Measurements from ENCODE around the gene HK1.
"Not testable (repeated sequence)": the region's sequence is repeated elsewhere in the genome, so short reads cannot be mapped to it uniquely, and the experiment has no call there.

HK1 gene

GRCh38 chr10:69325637-69326523, 47.6 kb downstream of the HK1 start:
- not testable (repeated sequence) for H2BK5ac ChIP-seq (ENCODE audit: low read length); H3K36me3 ChIP-seq (ENCODE audit: control insufficient read depth, insufficient read depth, low read length); H3K27me3 ChIP-seq (ENCODE audit: insufficient read depth, low read length, poor library complexity); H3K4me2 ChIP-seq (ENCODE audit: low read length); H3K79me1 ChIP-seq (ENCODE audit: low read length); H4K5ac ChIP-seq (ENCODE audit: low read length); H3K23ac ChIP-seq (ENCODE audit: low read length); H2AK5ac ChIP-seq (ENCODE audit: low read length); H3K4me3 ChIP-seq (ENCODE audit: low read length); H4K8ac ChIP-seq (ENCODE audit: low read depth, low read length); H2BK15ac ChIP-seq (replicated peaks; ENCODE audit: low read depth)
- Histone ChIP-seq H3K4me1 (ENCODE audit: control insufficient read depth, low read depth, low read length) (peaks cover 33% of the 10 kb centered on the region), H3K27ac (ENCODE audit: low read depth, low read length) (peak overlapping the region; percentile 60), H3K4ac (ENCODE audit: low read depth, low read length) (peak overlapping the region; percentile 50), H3K9ac (ENCODE audit: low read length) (peak overlapping the region; percentile 17), H2BK120ac (ENCODE audit: low read depth, low read length) (peak overlapping the region; percentile 69), H3K18ac (ENCODE audit: low read length) (peak overlapping the region; percentile 92), H3K79me2 (ENCODE audit: control insufficient read depth, insufficient read depth, low read length) (peaks cover 77% of the 10 kb centered on the region), H3K56ac (ENCODE audit: low read length) (peak overlapping the region; percentile 38)
- DNase-seq, result peak; percentile 84
- no CpG with 5 or more reads among the region's 24 CpGs for WGBS (ENCODE audit: extremely low coverage, insufficient coverage, low lambda C conversion rate)

- Histone ChIP-seq H3K4me3 (ENCODE audit: low read length) (no peak overlapping the region), H3K4me1 (ENCODE audit: control insufficient read depth, low read depth, low read length) (peaks cover 31% of the 10 kb centered on the region), H3K79me2 (ENCODE audit: control insufficient read depth, insufficient read depth, low read length) (peaks cover 77% of the 10 kb centered on the region), H4K5ac (ENCODE audit: low read length) (no peak overlapping the region), H3K4me2 (ENCODE audit: low read length) (no peak overlapping the region), H3K18ac (ENCODE audit: low read length) (no peak overlapping the region), H3K4ac (ENCODE audit: low read depth, low read length) (no peak overlapping the region), H3K9ac (ENCODE audit: low read length) (no peak overlapping the region), H2BK15ac (replicated peaks; ENCODE audit: low read depth) (no peak overlapping the region), H3K23ac (ENCODE audit: low read length) (no peak overlapping the region), H4K8ac (ENCODE audit: low read depth, low read length) (no peak overlapping the region), H2BK5ac (ENCODE audit: low read length) (no peak overlapping the region), H3K56ac (ENCODE audit: low read length) (peak overlapping the region; percentile 56), H2BK120ac (ENCODE audit: low read depth, low read length) (no peak overlapping the region), H3K27ac (ENCODE audit: low read depth, low read length) (no peak overlapping the region), H2AK5ac (ENCODE audit: low read length) (no peak overlapping the region), H3K79me1 (ENCODE audit: low read length) (peaks cover 3% of the 10 kb centered on the region), H3K36me3 (ENCODE audit: control insufficient read depth, insufficient read depth, low read length) (no peaks in the 10 kb centered on the region), H3K27me3 (ENCODE audit: insufficient read depth, low read length, poor library complexity) (no peaks in the 10 kb centered on the region)
- no CpG with 5 or more reads among the region's 3 CpGs for WGBS (ENCODE audit: extremely low coverage, insufficient coverage, low lambda C conversion rate)
- no peak for DNase-seq
Observed at GRCh38 chr10:69326692-69327091, 48.4 kb downstream of the HK1 start.

- Histone ChIP-seq H3K27me3 (ENCODE audit: insufficient read depth, low read length, poor library complexity) (no peaks in the 10 kb centered on the region), H4K5ac (ENCODE audit: low read length) (no peak overlapping the region), H3K9ac (ENCODE audit: low read length) (peak overlapping the region; percentile 56), H2BK5ac (ENCODE audit: low read length) (peak overlapping the region; percentile 97), H3K4ac (ENCODE audit: low read depth, low read length) (peak overlapping the region; percentile 87), H3K23ac (ENCODE audit: low read length) (peak overlapping the region; percentile 90), H3K18ac (ENCODE audit: low read length) (peak overlapping the region; percentile 97), H3K79me1 (ENCODE audit: low read length) (peaks cover 4% of the 10 kb centered on the region), H3K36me3 (ENCODE audit: control insufficient read depth, insufficient read depth, low read length) (no peaks in the 10 kb centered on the region), H3K27ac (ENCODE audit: low read depth, low read length) (peak overlapping the region; percentile 39), H3K4me2 (ENCODE audit: low read length) (no peak overlapping the region), H3K56ac (ENCODE audit: low read length) (peak overlapping the region; percentile 90), H2BK15ac (replicated peaks; ENCODE audit: low read depth) (peak overlapping the region; percentile 14), H4K8ac (ENCODE audit: low read depth, low read length) (no peak overlapping the region), H3K4me3 (ENCODE audit: low read length) (no peak overlapping the region), H2AK5ac (ENCODE audit: low read length) (peak overlapping the region; percentile 99), H2BK120ac (ENCODE audit: low read depth, low read length) (no peak overlapping the region), H3K4me1 (ENCODE audit: control insufficient read depth, low read depth, low read length) (peaks cover 30% of the 10 kb centered on the region), H3K79me2 (ENCODE audit: control insufficient read depth, insufficient read depth, low read length) (peaks cover 79% of the 10 kb centered on the region)
- DNase-seq, result no peak
- whole genome bisulfite sequencing (ENCODE audit: extremely low coverage, insufficient coverage, low lambda C conversion rate), result no CpG with 5 or more reads among the region's 23 CpGs
Observed at GRCh38 chr10:69327463-69328379, 49.4 kb downstream of the HK1 start.

GRCh38 chr10:69328380-69328735, 50.1 kb downstream of the HK1 start:
- Histone ChIP-seq H4K8ac (ENCODE audit: low read depth, low read length) (no peak overlapping the region), H3K79me1 (ENCODE audit: low read length) (peaks cover 6% of the 10 kb centered on the region), H2BK120ac (ENCODE audit: low read depth, low read length) (peak overlapping the region; percentile 8), H2BK15ac (replicated peaks; ENCODE audit: low read depth) (peak overlapping the region; percentile 75), H4K5ac (ENCODE audit: low read length) (no peak overlapping the region), H3K4ac (ENCODE audit: low read depth, low read length) (peak overlapping the region; percentile 87), H2AK5ac (ENCODE audit: low read length) (peak overlapping the region; percentile 16), H3K4me3 (ENCODE audit: low read length) (no peak overlapping the region), H3K79me2 (ENCODE audit: control insufficient read depth, insufficient read depth, low read length) (peaks cover 79% of the 10 kb centered on the region), H2BK5ac (ENCODE audit: low read length) (peak overlapping the region; percentile 97), H3K9ac (ENCODE audit: low read length) (peak overlapping the region; percentile 53), H3K56ac (ENCODE audit: low read length) (peak overlapping the region; percentile 90), H3K4me1 (ENCODE audit: control insufficient read depth, low read depth, low read length) (peaks cover 35% of the 10 kb centered on the region), H3K27me3 (ENCODE audit: insufficient read depth, low read length, poor library complexity) (no peaks in the 10 kb centered on the region), H3K4me2 (ENCODE audit: low read length) (no peak overlapping the region), H3K27ac (ENCODE audit: low read depth, low read length) (peak overlapping the region; percentile 39), H3K36me3 (ENCODE audit: control insufficient read depth, insufficient read depth, low read length) (no peaks in the 10 kb centered on the region), H3K23ac (ENCODE audit: low read length) (peak overlapping the region; percentile 90), H3K18ac (ENCODE audit: low read length) (peak overlapping the region; percentile 97)
- DNase-seq, result no peak
- WGBS (ENCODE audit: extremely low coverage, insufficient coverage, low lambda C conversion rate), result no CpG with 5 or more reads among the region's 8 CpGs

- H3K23ac ChIP-seq (ENCODE audit: low read length); H4K8ac ChIP-seq (ENCODE audit: low read depth, low read length); H3K4me3 ChIP-seq (ENCODE audit: low read length); H3K36me3 ChIP-seq (ENCODE audit: control insufficient read depth, insufficient read depth, low read length); DNase-seq; H4K5ac ChIP-seq (ENCODE audit: low read length); H3K79me1 ChIP-seq (ENCODE audit: low read length); H3K4me2 ChIP-seq (ENCODE audit: low read length); H3K27ac ChIP-seq (ENCODE audit: low read depth, low read length); H2BK120ac ChIP-seq (ENCODE audit: low read depth, low read length); H2BK5ac ChIP-seq (ENCODE audit: low read length); H3K9ac ChIP-seq (ENCODE audit: low read length); H3K27me3 ChIP-seq (ENCODE audit: insufficient read depth, low read length, poor library complexity); H3K4ac ChIP-seq (ENCODE audit: low read depth, low read length); H2BK15ac ChIP-seq (replicated peaks; ENCODE audit: low read depth); H2AK5ac ChIP-seq (ENCODE audit: low read length); H3K18ac ChIP-seq (ENCODE audit: low read length): not testable (repeated sequence)
- no CpG with 5 or more reads among the region's 2 CpGs for WGBS (ENCODE audit: extremely low coverage, insufficient coverage, low lambda C conversion rate)
- Histone ChIP-seq H3K79me2 (ENCODE audit: control insufficient read depth, insufficient read depth, low read length) (peaks cover 77% of the 10 kb centered on the region), H3K4me1 (ENCODE audit: control insufficient read depth, low read depth, low read length) (peaks cover 36% of the 10 kb centered on the region), H3K56ac (ENCODE audit: low read length) (peak overlapping the region; percentile 31)
Observed at GRCh38 chr10:69328888-69329287, 50.6 kb downstream of the HK1 start.

Data from mesendoderm (in vitro differentiated cells).